ENCODE data around the gene SLC29A4.
"Not testable (repeated sequence)": the region's sequence is repeated elsewhere in the genome, so short reads cannot be mapped to it uniquely, and the experiment has no call there.

SLC29A4 gene

DNA sequence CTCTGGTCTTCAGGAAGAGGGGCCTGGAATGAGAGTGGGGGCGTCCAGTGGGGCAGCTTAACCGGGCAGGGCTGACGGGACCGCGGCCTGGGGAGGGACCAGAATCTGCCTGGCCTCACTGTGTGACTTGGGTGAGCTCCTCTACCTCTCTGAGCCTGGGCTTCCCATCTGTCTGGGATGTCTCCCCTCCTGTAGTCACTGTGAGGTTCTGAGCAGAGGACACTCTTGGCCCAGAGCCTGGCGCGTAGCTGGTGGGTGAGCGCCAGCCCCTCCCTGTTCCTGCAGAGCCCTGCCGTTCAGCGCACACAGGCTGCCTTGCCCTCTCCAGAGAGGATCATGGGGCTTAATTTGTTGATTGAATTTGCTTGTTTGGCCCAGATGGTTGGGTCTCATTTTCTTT, 7.2 kb upstream of the SLC29A4 start:
- DNase-seq, result not testable (repeated sequence)

DNA sequence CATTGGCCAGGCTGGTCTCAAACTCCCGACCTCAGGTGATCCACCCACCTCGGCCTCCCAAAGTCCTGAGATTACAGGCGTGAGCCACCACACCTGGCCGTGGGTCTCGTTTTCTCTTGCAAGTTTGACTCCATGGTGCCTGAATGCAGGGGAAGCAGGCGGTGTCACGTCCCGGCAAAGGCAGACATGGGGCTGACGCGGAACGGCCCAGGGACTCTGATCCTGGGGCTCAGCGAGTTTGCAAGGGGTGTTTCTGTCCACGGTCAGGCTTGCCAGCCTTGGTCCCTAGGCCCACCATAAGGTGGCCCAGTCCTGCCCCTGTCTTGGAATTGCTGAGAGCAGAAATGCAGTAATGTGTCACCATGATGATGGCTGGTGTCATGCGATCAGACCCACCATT, 6.6 kb upstream of the SLC29A4 start:
- not testable (repeated sequence) for DNase-seq

DNA sequence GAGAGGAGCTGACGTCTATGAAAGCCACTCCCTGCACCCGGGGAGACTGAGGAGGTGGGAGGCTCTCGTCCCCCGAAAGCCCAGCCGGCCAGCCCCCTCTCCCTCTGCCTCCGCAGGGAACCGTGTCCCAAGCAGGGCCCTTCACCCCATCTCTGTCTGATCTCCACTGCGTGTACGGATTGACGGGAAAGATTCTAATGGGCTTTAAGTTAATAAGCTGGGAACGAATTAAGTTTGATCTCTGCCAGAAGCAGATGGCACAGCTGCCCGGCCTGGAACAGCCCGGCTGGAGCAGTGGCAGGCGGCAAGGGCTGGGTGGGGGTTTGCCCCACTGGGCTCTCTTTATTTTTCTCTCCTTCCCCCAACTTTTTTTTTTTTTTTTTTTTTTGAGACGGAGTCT, 6.1 kb upstream of the SLC29A4 start:
- DNase-seq, result no peak

DNA sequence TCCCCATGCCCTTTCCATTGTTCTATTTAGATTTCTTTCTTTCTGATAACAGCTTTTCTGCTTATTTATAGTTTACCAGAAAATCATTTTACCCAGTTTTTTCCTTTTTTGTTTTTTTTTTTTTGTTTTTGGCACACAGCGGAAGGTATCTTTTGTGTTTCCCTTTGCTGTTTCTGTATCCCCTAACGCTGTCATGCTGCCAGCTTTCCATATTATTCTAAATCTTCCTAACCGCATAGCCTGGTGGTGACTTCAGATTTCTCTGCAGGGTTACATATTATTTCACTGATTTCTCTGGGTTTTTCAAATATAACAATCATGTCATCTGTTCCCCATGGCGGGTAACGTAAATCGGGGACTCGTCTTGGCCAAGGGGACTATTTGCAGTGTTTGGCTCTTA, 4.0 kb upstream of the SLC29A4 start:
- DNase-seq, result no peak

DNA sequence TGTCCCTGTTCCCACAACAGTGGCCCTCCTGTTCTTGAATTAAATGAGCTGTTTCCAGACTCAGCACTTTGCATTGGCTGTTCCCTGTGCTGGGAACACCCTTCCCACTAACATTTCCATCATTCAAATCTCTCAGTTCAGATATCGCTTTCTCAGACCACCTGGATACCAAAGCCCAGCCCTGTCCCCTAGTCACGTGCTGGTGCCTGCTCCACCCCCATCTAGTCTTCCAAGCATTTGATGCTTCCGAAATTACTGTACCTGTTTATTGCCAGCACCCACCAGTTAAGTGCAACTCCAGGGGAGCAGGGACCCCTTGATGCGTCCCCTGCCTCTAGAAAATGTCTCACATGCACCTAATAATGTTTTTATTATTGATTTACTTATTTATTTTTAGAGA, 3.0 kb upstream of the SLC29A4 start:
- DNase-seq, result no peak

DNA sequence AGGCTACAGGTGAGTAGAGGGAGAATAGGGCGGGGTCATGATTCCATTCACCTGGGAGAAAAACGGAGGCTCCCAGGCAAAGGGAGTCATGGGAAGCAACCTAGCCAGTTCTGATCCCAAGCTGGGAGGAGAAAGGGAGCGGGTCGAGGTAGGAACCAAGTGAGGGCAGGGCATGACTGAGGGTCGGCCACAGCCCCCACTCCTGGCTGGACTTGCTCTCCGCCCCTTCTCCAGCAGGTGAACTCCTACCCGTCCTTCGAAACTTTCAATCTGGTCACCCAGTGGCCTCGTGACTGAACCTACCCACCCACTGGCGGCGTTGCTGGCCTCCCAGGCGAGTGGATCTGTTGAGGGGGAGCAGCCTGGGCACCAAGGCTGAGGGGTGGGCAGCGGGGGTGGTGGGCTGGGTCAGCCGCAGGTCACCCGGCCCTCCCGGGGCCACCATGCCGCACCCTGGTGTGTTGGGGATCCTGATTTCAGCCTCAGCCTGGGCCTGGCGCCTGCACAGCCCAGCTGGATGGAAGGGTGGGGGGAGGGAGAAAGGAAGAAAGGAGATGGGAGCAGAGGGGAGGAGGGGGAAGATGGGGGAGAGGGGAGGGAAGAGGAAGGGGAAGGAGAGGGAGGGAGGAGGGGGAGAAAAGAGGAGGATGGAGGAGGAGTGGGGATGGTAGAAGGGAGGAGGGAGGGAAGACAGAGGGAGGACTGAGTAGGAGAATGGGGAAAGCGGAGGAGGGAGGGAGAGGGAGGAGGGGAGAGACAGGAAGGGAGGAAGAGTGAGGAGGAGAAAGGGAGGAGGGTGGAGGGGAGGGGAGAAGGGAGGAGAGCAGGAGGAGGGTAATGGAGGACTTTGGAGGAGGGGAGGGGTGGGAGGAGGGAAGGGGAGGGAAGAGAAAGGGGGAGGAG, 894 bp upstream of the SLC29A4 start:
- not testable (repeated sequence) for DNase-seq

DNA sequence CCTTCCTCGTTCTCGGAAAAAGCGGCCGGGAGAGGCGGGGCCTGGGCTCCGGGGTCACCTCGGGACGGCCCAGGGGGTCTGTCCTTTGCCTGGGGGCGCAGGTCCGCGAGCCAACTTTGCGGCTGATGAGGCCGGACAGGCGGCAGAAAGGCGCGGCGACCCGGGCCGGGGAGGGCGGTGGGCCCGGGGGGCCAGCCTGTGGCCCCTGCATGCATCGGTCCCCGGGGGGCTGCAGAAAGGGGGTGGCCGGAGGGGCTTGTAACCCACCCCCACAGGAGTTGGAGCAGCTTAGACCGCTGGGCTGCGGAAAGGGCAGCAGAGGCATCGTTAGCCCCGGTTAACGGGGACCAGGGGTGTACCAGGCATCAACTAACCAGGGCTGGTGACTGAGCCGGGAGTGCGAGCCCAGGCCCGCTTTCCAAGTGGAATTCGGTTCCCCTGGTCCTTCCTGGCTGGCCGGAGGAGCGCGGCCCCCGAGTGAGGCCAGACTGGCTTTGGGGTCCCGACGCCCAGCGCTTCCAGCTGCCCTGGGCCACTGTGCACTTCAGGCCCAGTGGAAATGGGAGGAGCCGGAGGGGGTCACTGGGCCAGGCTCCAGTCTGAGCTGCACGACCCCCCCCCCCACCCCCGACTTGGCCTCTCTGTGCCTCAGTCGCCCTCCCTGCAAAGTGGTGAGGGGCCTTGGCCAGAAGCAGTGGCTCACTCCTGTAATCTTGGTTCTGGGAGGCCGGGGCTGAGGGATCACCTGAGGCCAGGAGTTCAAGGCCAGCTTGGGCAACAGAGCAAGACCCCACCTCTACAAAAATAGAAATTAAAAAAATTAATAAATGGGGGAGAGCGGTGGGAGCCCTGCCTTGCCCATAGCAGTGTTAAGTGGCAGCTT, 919 bp downstream of the SLC29A4 start:
- DNase-seq, result no peak

DNA sequence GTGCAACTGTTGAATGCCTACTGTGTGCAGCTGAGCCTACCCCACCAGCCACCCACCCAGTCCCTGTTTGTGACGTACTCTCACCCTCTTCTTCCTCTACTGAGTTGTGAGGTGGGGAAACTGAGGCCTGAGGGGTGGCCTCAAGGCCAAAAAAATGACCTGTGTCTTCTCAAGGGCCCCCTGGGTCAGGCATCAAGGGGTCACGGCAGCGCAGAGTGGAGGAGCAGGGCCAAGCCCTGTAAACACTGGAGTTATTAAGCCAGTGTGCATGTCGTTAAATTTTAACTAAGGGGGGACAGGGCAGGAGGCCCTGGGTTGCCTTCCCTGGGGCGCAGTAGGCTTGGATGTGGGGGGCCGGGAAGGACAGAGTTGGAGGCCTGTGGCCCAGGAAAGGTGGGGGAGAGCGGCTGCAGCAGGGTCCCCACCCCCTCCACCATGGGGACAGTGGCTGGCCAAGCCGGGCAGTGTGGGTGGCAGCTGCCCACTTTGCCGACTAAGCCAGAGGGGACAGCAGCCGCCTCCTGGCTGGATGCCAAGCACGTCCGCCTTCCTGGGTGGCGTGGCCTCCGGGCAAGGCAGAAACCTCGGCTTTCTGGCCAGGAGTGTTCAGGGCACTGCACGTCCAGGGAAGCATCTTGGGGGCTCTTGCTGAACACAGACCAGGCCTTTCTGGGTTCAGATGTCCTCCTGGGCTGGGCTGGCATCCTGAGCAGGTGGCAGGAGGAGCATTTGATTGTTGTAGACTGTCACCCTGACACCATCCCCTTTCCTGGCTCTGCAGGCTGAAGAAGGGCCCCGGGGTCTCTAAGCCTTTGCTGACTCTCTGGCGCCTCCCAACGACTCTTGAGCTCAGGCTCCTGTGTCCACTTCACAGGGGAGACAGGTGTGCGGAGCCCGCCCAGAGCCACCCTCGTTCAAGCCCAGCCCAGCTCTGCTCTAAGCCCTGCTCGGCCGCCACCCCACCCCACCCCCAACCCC, 1.9 kb downstream of the SLC29A4 start:
- DNase-seq, result no peak

DNA sequence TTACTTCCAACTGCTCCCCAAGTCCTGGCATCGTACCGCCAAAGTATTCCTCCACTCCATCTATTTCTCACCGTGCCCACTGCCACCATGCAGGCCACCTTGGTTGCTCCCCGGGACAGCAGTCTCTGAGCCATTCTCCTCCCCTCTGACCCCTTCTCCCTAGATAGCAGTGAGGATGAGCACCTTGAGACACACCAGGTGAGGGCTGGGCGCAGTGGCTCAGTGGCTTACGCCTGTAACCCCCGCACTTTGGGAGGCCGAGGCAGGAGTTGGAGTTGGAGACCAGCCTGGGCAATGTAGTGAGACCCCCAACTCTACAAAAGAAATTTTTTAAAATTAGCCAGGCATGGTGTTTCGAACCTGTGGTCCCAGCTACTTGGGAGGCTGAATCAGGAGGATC, 4.2 kb downstream of the SLC29A4 start:
- DNase-seq, result no peak

DNA sequence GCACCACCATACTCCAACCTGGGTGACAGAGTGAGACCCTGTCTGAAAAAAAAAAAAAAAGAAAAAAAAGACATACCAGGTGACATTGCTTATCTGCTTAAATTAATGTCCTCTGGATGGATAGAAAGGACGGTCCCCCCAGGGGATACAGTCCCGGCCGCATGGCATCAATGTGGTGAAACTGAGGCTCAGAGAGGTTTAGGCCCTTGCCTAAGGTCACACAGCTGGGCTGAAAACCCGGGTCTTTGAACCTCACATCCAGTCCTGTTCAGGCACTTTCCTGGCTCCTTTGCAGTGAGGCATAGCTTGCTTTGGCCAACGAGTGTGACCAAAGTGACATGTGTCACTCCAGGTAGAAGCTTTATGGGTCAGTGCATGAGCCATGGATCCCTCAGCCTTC, 4.6 kb downstream of the SLC29A4 start:
- not testable (repeated sequence) for DNase-seq

DNA sequence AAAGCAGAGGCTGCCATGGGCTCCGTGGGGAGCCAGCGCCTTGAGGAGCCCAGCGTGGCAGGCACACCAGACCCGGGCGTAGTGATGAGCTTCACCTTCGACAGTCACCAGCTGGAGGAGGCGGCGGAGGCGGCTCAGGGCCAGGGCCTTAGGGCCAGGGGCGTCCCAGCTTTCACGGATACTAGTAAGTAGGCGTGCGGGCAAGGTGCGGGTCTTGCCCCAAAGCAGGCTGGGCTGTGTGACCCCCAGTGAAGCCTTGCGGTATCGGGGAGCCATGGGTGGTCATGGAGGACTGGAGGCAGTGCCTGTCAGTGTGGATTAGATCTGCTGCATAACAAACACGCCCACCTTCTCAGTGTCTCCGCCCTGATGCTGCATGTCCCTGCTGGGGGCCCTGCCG, 5.1 kb downstream of the SLC29A4 start:
- DNase-seq, result no peak

DNA sequence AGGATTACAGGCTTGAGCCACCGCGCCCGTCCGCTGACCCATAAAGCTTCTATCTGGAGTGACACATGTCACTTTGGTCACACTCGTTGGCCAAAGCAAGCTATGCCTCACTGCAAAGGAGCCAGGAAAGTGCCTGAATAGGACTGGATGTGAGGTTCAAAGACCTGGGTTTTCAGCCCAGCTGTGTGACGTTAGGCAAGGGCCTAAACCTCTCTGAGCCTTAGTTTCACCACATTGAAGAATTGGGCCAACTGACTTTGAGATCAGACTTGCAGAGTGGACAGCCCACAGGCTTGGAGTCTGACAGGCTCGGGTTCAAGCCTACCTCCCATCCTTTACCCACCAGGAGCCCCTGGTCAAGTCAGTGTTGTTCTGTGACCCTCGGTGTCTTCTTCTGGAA, 5.8 kb downstream of the SLC29A4 start:
- DNase-seq, result not testable (repeated sequence)

DNA sequence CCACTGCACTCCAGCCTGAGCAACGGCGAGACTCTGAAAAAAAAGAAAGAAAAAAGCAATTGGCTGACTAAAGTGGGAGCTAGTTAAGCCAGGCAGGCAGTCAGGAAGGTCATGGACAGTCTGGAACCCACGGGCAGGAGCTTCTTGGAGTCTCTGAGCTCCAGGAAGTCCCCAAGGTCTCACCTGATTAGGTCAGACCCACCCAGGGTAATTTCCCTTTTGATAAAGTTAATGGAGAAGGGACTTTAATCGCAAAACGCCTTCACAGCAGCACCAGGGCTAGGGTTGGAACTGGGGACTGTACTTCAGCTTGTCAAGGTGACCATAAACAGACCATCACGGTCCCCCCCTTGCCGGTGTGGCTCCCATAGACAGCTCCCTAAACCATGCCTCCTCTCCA, 6.6 kb downstream of the SLC29A4 start:
- DNase-seq, result no peak

DNA sequence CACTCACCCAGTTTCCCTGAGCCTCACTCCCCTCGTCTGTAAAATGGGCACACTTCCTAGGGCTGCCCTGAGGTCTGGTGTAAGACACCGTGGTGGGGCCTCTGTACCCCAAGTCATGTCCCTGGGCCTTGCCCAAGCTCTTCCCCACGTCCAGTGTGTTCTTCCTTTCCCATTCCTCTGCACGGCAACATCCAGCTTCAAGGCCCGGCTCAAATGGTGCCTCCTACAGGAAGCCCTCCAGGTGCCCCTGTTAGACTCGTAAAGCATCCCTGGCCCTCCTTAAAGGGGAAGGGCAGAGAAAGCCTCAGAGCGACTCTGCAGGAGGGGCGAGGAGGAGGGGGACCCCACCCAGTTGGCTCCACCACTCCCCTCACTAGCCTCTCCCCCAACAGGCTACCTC, 8.6 kb downstream of the SLC29A4 start:
- DNase-seq, result no peak

DNA sequence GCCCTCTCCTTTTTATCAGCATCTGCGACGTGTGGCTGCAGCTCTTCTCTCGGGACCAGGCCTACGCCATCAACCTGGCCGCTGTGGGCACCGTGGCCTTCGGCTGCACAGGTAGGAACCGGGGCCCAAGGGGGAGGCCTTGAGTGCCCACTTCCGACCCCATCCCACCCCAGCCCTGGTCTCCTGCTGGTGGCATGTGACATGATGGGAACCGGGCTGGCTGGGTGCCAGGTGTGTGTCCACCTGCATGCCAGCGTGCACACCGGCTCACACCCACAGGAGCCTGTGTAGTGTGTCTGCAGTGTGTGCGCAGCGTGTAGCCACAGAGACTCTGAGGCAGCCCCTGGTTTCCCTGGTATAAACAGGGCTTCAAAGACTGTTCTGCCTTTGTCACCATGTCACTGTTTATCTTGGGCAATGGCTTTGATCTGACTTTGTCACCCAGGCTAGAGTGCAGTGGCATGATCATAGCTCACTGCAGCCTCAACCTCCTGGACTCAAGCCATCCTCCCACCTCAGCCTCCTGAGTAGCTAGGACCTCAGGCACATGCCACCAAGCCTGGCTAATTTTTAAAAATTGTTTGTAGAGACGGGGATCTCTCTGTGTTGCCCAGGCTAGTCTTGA, 9.1 kb downstream of the SLC29A4 start:
- not testable (repeated sequence) for DNase-seq

DNA sequence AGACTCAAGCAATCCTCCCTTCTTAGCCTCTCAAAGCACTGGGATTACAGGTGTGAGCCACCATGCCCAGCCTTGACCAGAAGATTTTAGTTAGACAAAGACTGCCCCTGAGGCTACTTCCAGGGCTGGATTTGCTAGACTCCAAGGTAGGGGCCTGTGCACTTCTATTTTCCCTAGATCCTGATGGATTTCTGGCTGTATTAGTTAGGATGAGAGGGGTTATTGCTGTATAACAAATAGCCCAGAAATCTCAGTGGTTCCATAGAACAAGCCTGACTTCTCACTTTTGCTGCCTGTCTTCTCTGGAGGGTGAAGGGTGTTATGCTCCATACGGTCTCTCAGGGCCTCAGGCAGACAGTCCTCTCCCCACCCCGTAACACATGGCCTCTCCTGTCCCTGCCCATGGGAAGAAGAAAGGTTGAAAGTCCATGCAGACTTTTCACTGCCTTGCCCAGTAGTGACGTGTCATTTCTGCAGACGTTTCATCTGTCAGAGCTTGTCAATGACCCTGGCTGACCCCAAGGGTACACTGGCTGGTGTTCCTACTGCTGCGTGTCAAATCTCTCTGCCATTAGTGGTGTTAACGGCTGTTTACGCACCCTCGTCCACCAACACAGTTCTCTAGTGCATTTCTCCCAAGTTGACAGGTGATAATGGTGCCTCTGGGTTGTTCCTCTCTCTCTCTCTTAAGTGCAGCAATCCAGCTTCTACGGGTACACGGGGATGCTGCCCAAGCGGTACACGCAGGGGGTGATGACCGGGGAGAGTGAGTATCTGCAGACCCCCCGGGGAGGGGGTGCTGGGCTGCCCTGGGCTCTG, 11.6 kb downstream of the SLC29A4 start:
- DNase-seq, result no peak

DNA sequence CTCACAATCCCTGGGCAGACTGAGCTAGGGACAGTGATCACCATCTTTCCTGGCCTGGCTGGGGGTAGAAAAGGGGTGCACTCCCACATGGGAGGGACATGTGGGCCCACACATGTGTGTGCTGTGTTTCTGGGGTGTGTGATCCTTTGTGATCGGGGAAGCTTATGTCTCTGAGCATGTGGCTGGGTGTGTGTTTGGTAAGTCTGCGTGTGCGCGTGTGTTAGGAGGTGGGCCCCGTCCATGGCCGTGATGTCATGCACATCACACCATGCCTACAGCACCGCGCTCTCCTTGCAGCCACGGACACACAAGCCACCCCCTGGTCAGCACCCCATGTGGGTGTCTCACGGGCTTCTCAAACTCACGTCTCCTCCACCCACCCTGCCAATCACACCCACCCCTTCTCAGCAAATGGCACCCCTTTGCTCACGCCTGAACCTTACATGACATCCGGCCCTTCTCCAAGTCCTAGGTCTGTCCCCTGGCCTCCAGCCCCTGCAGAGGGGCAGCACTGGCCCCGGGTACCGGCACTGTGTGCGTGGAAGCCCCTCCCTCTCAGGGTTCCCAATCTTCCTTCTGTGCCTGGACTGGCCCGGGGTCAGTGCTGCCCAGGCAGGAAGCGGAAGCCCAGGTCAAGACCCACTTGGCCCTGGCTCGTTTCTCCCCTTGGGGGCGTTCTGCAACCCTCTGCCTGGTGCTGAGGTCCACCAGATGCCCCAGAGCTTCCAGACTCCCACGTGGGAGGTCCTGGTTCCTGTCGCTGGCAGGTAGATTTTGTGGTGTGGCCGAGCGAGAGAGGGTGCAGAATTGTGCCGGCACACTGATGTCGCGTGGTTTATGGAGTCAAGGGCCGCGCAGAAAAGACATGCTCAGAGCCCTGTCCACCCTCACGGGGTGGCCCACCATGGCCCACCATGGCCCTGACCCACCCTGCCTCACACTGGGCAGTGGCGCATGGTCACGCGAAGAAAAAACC, 12.6 kb downstream of the SLC29A4 start:
- DNase-seq, result no peak

DNA sequence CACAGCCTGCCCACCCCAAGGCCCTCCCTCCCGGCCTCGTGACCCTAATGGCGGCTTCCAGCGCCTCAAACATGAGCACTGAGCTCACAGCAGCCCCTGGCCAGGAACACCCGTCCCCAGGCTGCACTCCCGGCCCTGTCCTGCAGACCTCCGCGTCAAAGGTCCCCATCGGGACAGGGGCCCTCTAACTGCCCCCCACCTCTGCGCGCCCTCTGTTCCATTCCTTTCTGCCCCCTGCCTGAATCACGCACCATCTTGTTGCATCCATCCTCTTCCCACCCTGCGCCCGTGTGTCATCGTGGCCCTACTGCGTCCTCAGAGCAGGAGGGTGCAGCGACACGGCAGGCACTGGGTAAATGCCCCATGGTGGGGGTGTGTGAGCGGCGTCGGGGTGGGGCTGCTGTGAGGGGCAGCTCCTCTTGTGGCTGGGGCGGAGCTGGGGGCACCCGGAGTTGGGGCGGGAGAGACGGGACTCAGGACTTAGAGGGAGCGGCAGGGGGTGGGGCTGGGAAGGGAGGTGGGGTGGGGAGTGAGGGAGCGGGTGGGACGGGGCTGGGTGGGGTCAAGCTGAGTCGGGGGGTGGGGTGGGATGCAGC, 13.4 kb downstream of the SLC29A4 start:
- DNase-seq, result peak; percentile 13

DNA sequence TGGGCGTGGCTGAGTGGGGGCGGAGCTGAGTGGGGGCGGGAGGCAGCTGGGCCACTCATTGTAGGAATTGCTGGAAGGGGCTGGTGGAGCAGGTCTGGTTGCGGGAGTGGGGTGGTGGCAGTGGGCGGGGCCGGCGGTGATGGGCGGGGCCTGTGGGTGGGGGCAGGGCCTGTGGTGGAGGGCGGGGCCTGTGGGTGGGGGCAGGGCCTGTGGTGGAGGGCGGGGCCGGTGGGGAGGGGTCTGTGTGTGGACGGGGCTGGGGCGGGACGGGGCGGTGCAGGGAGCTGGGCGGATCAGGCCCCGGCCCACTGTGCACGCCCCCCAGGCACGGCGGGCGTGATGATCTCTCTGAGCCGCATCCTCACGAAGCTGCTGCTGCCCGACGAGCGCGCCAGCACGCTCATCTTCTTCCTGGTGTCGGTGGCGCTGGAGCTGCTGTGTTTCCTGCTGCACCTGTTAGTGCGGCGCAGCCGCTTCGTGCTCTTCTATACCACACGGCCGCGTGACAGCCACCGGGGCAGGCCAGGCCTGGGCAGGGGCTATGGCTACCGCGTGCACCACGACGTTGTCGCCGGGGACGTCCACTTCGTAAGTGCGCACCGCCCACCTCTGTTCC, 14.0 kb downstream of the SLC29A4 start:
- DNase-seq, result peak; percentile 81
